Kidney (tissue), 14 donors: Measurements from ENCODE around the gene GPX1. TPM values are rescaled to one million over a fixed set of nuclear protein-coding genes. Genes with fewer than 3 reads are reported as not detected.

Experiments used
- DNase-seq, 5 donors: peaks; one replicate each; pipeline ENCODE4 v3.0.0-alpha.2; 2013 to 2020
- FAIRE-seq: peaks from 2 replicates; lab custom pipeline; 2012; peaks lifted over from hg19 to GRCh38; lab: Jason Lieb, UNC
- H3K27ac ChIP-seq, 2 donors: one replicate each; pipeline ENCODE4 v1.7.0; 2013; ENCODE audit warnings: low read depth in 2 of 2, low read length in 2 of 2, inconsistent platforms in 1 of 2
- H3K27me3 ChIP-seq: one replicate; pipeline ENCODE4 v1.7.1; 2013; ENCODE audit warnings: low read length, inconsistent platforms; ENCODE audit not compliant: control insufficient read depth, insufficient read depth
- H3K36me3 ChIP-seq, 3 donors: one replicate each; pipeline versions ENCODE4 v1.7.0 to v1.7.1; 2013; ENCODE audit warnings: low read length in 3 of 3, control low read depth in 1 of 3, inconsistent platforms in 1 of 3; ENCODE audit not compliant: insufficient read depth in 3 of 3, control insufficient read depth in 2 of 3
- H3K4me1 ChIP-seq, 3 donors: one replicate each; pipeline versions ENCODE4 v1.7.0 to v1.7.1; 2013; ENCODE audit warnings: low read length in 3 of 3, inconsistent platforms in 1 of 3, low read depth in 1 of 3; ENCODE audit not compliant: control insufficient read depth in 2 of 3, insufficient read depth in 2 of 3
- H3K4me3 ChIP-seq, 3 donors: one replicate each; pipeline versions ENCODE4 v1.7.0 to v1.8.1; 2013; ENCODE audit warnings: low read length in 3 of 3, control low read depth in 1 of 3, inconsistent platforms in 1 of 3
- H3K9ac ChIP-seq, 3 donors: one replicate each; pipeline versions ENCODE4 v1.7.0 to v1.7.1; 2013; ENCODE audit warnings: low read length in 3 of 3, control low read depth in 1 of 3, inconsistent platforms in 1 of 3
- H3K9me3 ChIP-seq, 3 donors: one replicate each; pipeline versions ENCODE4 v1.7.0 to v1.7.1; 2013; ENCODE audit warnings: low read length in 3 of 3, control low read depth in 1 of 3, inconsistent platforms in 1 of 3; ENCODE audit not compliant: control insufficient read depth in 2 of 3, insufficient read depth in 1 of 3
- CTCF ChIP-seq: IDR thresholded peaks from 3 replicates; pipeline ENCODE4 v1.5.1; 2012; ENCODE audit warnings: mild to moderate bottlenecking, moderate library complexity, borderline replicate concordance; ENCODE audit not compliant: insufficient read depth; ENCODE audit errors: extremely low read depth
- intact Hi-C: fragments of 100-400 bp; cut with DNase I; formaldehyde crosslinking; loops from one replicate; pipeline ENCODE4 v1.11.1; 2022
- polyA plus RNA-seq: library from polyadenylated mRNA; stranded (reverse); fragments of 350-450 nt; fragmentation: Illumina TruSeq; extraction: RNeasy Lipid Tissue Mini Kit (QIAGEN cat#74804); gene quantifications from one replicate; pipeline ENCODE4 v1.2.3, GENCODE V29; 2014; ENCODE audit warnings: low read depth, low replicate concordance; ENCODE audit not compliant: insufficient read depth
- total RNA-seq: library from RNA; stranded (reverse); fragmentation: NEBNext Ultra II Directional; extraction: Animal tissue kit (Norgen Biotek cat#: 25700); gene quantifications from one replicate; pipeline ENCODE4 v1.2.1, GENCODE V29; 2021
- donor health status: control.
- donor health status: control.
- donor health status: control.
- donor health status: control.
- donor health status: control.
- donor health status: DM: yes; HTN: yes; CAD: no.
- donor health status: Normal renal cell carcinoma (clear cell type).

Gene GPX1
- total and polyA plus RNA-seq, 2 donors from 2014 or later: 375 to 454 TPM

- FAIRE-seq (no peak), DNase-seq (no peak)
- Histone ChIP-seq H3K4me3 (no peak overlapping the region), H3K9me3 (no peaks in the 10 kb centered on the region), H3K4me1 (peaks cover 0 to 8% (median 6%) of the 10 kb centered on the region in 3 donors), H3K36me3 (no peaks in the 10 kb centered on the region), H3K9ac (no peak overlapping the region), H3K27ac (no peak overlapping the region), H3K27me3 (no peaks in the 10 kb centered on the region)
- intact Hi-C loops: no loop called here
- TF ChIP-seq CTCF: no peak
Observed at GRCh38 chr3:49341996-49342395, 16.2 kb downstream of the GPX1 start.

- DNase-seq: peak; percentile 93 to 97 (median 96)
- H3K4me1 ChIP-seq: peaks cover 0 to 8% (median 6%) of the 10 kb centered on the region in 3 donors
- H3K9ac ChIP-seq: peak within 1 kb of the TSS; percentile 43 to 95 (median 69)
- peak within 1 kb of the TSS; percentile 77 to 91 (median 80) for H3K4me3 ChIP-seq
- intact Hi-C loops: no loop called here
- H3K9me3 ChIP-seq: no peaks in the 10 kb centered on the region
- peak; percentile 51 for TF ChIP-seq CTCF
- peak within 1 kb of the TSS; percentile 96 to 99 for H3K27ac ChIP-seq
- no peak for FAIRE-seq
- H3K27me3 ChIP-seq: no peaks in the 10 kb centered on the region
- peaks cover 0 to 3% (median 0%) of the 10 kb centered on the region in 3 donors for H3K36me3 ChIP-seq
Observed at GRCh38 chr3:49339941-49340800, 18.0 kb downstream of the GPX1 start, which contains the start of gene USP4. Gene USP4, minus strand, starts transcription at chr3:49340053. Its CDS starts 29 bp downstream, at chr3:49340024.

- no peak for DNase-seq
- Histone ChIP-seq H3K36me3 (peaks cover 0 to 6% (median 0%) of the 10 kb centered on the region in 3 donors), H3K4me3 (peak overlapping the region; percentile 77 to 91 (median 80)), H3K27me3 (no peaks in the 10 kb centered on the region), H3K4me1 (peaks cover 0 to 8% (median 6%) of the 10 kb centered on the region in 3 donors), H3K9me3 (no peaks in the 10 kb centered on the region), H3K9ac (peak overlapping the region; percentile 43 to 70 (median 69)), H3K27ac (peak overlapping the region; percentile 96 to 99)
- FAIRE-seq: no peak
- intact Hi-C loops: no loop called here
- no peak for TF ChIP-seq CTCF
Observed at GRCh38 chr3:49339581-49339940, 18.6 kb downstream of the GPX1 start.
